HepG2 (cell line): ENCODE measurements around the gene SPRED3. TPM values are rescaled to one million over a fixed set of nuclear protein-coding genes. Genes with fewer than 3 reads are reported as not detected.

Experiments used
- ATAC-seq: fragments of 200-7000 bp; cut with Tn5 transposase; 3 replicates; pipeline ENCODE4 v1.9.1; 2020; ENCODE audit warnings: mild to moderate bottlenecking, moderate library complexity
- BruUV-seq: library from RNA; stranded (reverse); fragments of 400-500 nt; replicated peaks from 2 replicates; lab custom pipeline; 2021; lab: Mats Ljungman, UMichigan
- CTCF ChIA-PET: fragments of 300-600 bp; formaldehyde crosslinking; extraction: SDS; loops from one replicate; lab custom pipeline; 2021; ENCODE audit warnings: low total read pairs, inconsistent platforms, low intra/inter-chr PET ratio; lab: Yijun Ruan, JAX
- POLR2A ChIA-PET: fragments of 350-600 bp; sonication (Branson Sonifier 250); formaldehyde crosslinking; loops from one replicate; lab custom pipeline; 2020; ENCODE audit warnings: antibody characterized with exemption, inconsistent platforms; lab: Yijun Ruan, JAX
- DNase-seq: peaks from one replicate; pipeline ENCODE4 v3.0.0-alpha.2; 2015; ENCODE audit warnings: low spot score
- FAIRE-seq: peaks from 3 replicates; lab custom pipeline; 2011; peaks lifted over from hg19 to GRCh38; lab: Jason Lieb, UNC
- H2AFZ ChIP-seq: one replicate; pipeline ENCODE4 v1.6.1; 2011; ENCODE audit warnings: low read length, inconsistent platforms
- H3K27ac ChIP-seq: fragments of 300-600 bp; 3 replicates; pipeline ENCODE4 v1.8.0; 2011; ENCODE audit warnings: mixed run types, mild to moderate bottlenecking, mixed read lengths, low read length, inconsistent platforms; ENCODE audit not compliant: insufficient read depth; ENCODE audit errors: extremely low read length
- H3K27me3 ChIP-seq, 2 experiments: fragments of 200-600 bp in 1 of 2; 2 replicates in 1 of 2; 3 replicates in 1 of 2; pipeline versions ENCODE4 v1.6.0 to v1.8.0; 2011; ENCODE audit warnings: low read length in 2 of 2, mild to moderate bottlenecking in 2 of 2, moderate library complexity in 2 of 2, inconsistent platforms in 1 of 2; ENCODE audit not compliant: insufficient read depth in 2 of 2, control insufficient read depth in 1 of 2
- H3K36me3 ChIP-seq, 2 experiments: fragments of 200-600 bp in 1 of 2; replicated peaks in 1 of 2; 2 replicates in 1 of 2; 3 replicates in 1 of 2; pipeline versions ENCODE4 v1.5.1 to v1.8.0; 2011; ENCODE audit warnings: low read length in 2 of 2, inconsistent platforms in 1 of 2; ENCODE audit not compliant: insufficient read depth in 2 of 2, control insufficient read depth in 1 of 2
- H3K4me1 ChIP-seq: 2 replicates; pipeline ENCODE4 v1.5.1; 2012; ENCODE audit warnings: low read length, inconsistent platforms; ENCODE audit not compliant: insufficient read depth
- H3K4me2 ChIP-seq: 2 replicates; pipeline ENCODE4 v1.6.0; 2011; ENCODE audit warnings: low read depth, low read length, inconsistent platforms
- H3K4me3 ChIP-seq, 3 experiments: fragments of 200-600 bp in 1 of 3; sonication (generic), shearing (Covaris generic) in 1 of 3; replicated peaks in 1 of 3; 2 replicates each; pipeline ENCODE4 v1.5.1; 2011 to 2016; ENCODE audit warnings: low read length in 3 of 3, inconsistent platforms in 2 of 3, low read depth in 2 of 3, mild to moderate bottlenecking in 2 of 3, control low read depth in 1 of 3, mixed read lengths in 1 of 3; ENCODE audit not compliant: insufficient read depth in 1 of 3
- H3K79me2 ChIP-seq: one replicate; pipeline ENCODE4 v1.6.1; 2011; ENCODE audit warnings: low read length, inconsistent platforms; ENCODE audit not compliant: insufficient read depth
- H3K9ac ChIP-seq: 2 replicates; pipeline ENCODE4 v1.6.0; 2011; ENCODE audit warnings: mild to moderate bottlenecking, low read depth, low read length, inconsistent platforms; ENCODE audit not compliant: insufficient read depth
- H3K9me3 ChIP-seq: 2 replicates; pipeline ENCODE4 v1.5.1; 2012; ENCODE audit warnings: mild to moderate bottlenecking, low read length
- H4K20me1 ChIP-seq: 2 replicates; pipeline ENCODE4 v1.6.0; 2011; ENCODE audit warnings: inconsistent platforms, mild to moderate bottlenecking, low read length, moderate library complexity; ENCODE audit not compliant: insufficient read depth
- ARNT ChIP-seq: fragments of 450-650 bp; IDR thresholded peaks from 2 replicates; pipeline ENCODE4 v1.6.1; 2017
- CBX2 ChIP-seq, 2 experiments: fragments of 200-600 bp in 1 of 2; sonication (generic); formaldehyde crosslinking in 1 of 2; IDR thresholded peaks; 2 replicates each; pipeline versions ENCODE4 v1.7.0 to v1.8.1; 2018 to 2022; ENCODE audit warnings: low read depth in 2 of 2, low read length in 1 of 2, mild to moderate bottlenecking in 1 of 2, missing genetic modification reagents in 1 of 2
- HNRNPK ChIP-seq: fragments of 200-400 bp; formaldehyde crosslinking; IDR thresholded peaks from 2 replicates; pipeline ENCODE4 v1.6.1; 2018; ENCODE audit warnings: low read length, low read depth, moderate library complexity, mild to moderate bottlenecking; ENCODE audit not compliant: poor library complexity, severe bottlenecking
- NFYB ChIP-seq: sonication (generic); formaldehyde crosslinking; IDR thresholded peaks from 2 replicates; pipeline ENCODE4 v1.4.0; 2020; ENCODE audit warnings: missing genetic modification reagents
- ZNF121 ChIP-seq: sonication (generic); formaldehyde crosslinking; IDR thresholded peaks from 2 replicates; pipeline ENCODE4 v1.5.0; 2020; ENCODE audit warnings: mild to moderate bottlenecking, missing genetic modification reagents
- WGBS: methylation state at CpG from one replicate; pipeline ENCODE4 v1.1.6; 2017; ENCODE audit warnings: low lambda C conversion rate; 5-methylcytosine and 5-hydroxymethylcytosine counted together
- in situ Hi-C: cut with HindIII; loops from 2 replicates; pipeline ENCODE4 v1.10.0; 2017; ENCODE audit warnings: low pct_unique_long_range_greater_than_20kb; ENCODE audit not compliant: extremely low pct_ligation_motif_present
- intact Hi-C: fragments of 100-400 bp; cut with micrococcal nuclease; formaldehyde crosslinking; loops from one replicate; pipeline ENCODE4 v1.10.0; 2022; ENCODE audit not compliant: unreplicated experiment
- polyA plus RNA-seq, 8 experiments: library from polyadenylated mRNA; depleted of rRNA in 3 of 8; stranded (reverse) in 7 of 8; unstranded in 1 of 8; fragments of >200 nt; fragmentation: Illumina TruSeq in 4 of 8; extraction: Trizol in 4 of 8; gene quantifications; 2 replicates each; pipeline versions ENCODE4 v1.2.1 to v1.2.3, GENCODE V29; 2011 to 2016; ENCODE audit warnings: low read depth in 4 of 8, missing spikeins in 1 of 8, mixed read lengths in 1 of 8; ENCODE audit not compliant: insufficient read depth in 1 of 8
- total RNA-seq, 5 experiments: library from RNA; depleted of rRNA; stranded (reverse); fragments of >200 nt; fragmentation: Illumina TruSeq; extraction: Trizol; gene quantifications; 2 replicates each; pipeline ENCODE4 v1.2.3, GENCODE V29; 2016; ENCODE audit warnings: low read depth in 1 of 5
- TF ChIP-seq, protein P1 (sequence below): sonication (generic); formaldehyde crosslinking; IDR thresholded peaks from 2 replicates; pipeline ENCODE4; 2020; ENCODE audit warnings: missing genetic modification reagents, mild to moderate bottlenecking, borderline replicate concordance
- TF ChIP-seq, protein P2 (sequence below): IDR thresholded peaks from 2 replicates; pipeline ENCODE4 v1.6.1; 2016; ENCODE audit warnings: low read depth, borderline replicate concordance
- TF ChIP-seq, protein P3 (sequence below): sonication (generic); formaldehyde crosslinking; IDR thresholded peaks from 2 replicates; pipeline ENCODE4 v1.8.1; 2023; ENCODE audit warnings: mild to moderate bottlenecking, missing genetic modification reagents
- TF ChIP-seq, protein P4 (sequence below): IDR thresholded peaks from 2 replicates; pipeline ENCODE4 v1.4.0; 2020; ENCODE audit warnings: mild to moderate bottlenecking, missing genetic modification reagents

The SPRED3 gene
- total and polyA plus RNA-seq, 2 of the 13 experiments (the other 11 are each of a cell fraction or from before 2014, with no cell fraction given), result 0.15 to 0.17 TPM

DNA sequence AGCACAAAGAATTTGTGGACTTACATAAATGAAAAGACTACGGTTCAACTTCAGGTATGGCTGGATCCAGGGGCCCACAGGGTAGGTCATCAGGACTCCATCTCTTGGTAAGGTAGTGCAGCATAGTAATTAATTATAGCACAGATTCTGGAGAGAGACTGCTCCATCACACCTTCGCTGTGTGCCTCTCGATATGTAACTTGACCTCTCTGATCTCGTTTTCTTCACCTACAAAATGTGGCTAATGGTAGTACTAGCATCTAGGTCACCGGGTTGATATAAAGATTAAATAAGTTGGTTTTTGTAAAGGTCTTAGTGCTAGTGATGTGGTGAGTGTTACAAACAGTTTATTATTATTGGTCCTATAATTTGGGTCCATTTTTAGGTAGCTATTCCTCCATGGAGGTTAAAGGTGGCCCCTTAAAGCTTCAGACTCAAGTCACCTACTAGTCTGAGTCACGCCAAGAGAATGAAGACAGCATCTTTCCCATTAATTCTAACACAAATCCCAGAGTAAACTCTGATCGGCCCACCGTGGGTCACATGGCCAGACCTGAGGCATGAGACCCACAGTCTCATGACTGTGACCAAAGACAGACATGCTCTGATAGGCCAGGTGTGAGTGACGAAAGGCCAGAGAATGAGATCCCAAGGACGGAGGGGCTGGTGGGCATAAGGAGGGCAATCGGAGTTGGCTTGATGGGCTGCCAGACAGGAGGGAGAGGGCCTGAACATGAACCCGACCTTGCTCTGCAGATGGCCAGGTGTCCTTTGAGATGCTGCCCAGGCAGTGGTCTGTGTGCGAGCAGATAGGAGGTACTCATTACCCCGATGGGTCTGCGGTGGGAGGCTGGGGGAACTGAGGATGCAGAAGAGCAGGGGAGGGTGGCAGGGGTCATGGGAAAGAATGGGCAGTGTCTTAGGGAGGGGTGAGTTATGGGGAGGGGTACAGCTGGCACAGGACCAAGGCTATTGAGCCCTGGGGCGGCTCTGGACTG lies 32.5 kb upstream of the SPRED3 start (continued):
- TF ChIP-seq, protein P1, sequence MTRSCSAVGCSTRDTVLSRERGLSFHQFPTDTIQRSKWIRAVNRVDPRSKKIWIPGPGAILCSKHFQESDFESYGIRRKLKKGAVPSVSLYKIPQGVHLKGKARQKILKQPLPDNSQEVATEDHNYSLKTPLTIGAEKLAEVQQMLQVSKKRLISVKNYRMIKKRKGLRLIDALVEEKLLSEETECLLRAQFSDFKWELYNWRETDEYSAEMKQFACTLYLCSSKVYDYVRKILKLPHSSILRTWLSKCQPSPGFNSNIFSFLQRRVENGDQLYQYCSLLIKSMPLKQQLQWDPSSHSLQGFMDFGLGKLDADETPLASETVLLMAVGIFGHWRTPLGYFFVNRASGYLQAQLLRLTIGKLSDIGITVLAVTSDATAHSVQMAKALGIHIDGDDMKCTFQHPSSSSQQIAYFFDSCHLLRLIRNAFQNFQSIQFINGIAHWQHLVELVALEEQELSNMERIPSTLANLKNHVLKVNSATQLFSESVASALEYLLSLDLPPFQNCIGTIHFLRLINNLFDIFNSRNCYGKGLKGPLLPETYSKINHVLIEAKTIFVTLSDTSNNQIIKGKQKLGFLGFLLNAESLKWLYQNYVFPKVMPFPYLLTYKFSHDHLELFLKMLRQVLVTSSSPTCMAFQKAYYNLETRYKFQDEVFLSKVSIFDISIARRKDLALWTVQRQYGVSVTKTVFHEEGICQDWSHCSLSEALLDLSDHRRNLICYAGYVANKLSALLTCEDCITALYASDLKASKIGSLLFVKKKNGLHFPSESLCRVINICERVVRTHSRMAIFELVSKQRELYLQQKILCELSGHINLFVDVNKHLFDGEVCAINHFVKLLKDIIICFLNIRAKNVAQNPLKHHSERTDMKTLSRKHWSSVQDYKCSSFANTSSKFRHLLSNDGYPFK (CRISPR knock-in tag), result no peak
- TF ChIP-seq HNRNPK (no peak), CBX2 (IDR thresholded peaks at IDR 0.05; ENCODE audit: low read depth, low read length) (no peak), CBX2 (CRISPR knock-in tag; IDR thresholded peaks at IDR 0.05; ENCODE audit: low read depth) (no peak), ARNT (no peak)
- TF ChIP-seq, protein P2, sequence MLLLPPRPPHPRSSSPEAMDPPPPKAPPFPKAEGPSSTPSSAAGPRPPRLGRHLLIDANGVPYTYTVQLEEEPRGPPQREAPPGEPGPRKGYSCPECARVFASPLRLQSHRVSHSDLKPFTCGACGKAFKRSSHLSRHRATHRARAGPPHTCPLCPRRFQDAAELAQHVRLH (CRISPR knock-in tag), result no peak

DNA sequence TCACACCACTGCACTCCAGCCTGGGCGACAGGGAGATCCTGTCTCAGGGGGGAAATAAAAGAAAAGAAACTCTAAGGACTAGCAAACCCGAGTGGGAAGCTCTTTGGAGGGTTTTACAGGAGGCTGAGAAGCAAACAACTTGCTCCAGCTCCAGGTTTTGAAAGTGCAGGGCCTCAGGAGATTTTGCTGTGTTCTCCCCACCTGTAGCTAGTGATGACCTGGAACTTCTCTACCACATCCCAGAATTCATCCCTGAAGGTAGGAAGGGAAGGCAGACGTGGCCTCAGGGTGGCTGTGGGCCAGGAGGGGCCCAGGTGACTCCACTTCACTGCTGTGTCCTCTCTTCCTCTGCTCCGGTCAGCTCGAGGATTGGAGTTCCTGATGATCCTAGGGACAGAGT lies 30.4 kb upstream of the SPRED3 start:
- no peaks in the 10 kb centered on the region for H3K79me2 ChIP-seq
- ATAC-seq (no peak), DNase-seq (no peak), FAIRE-seq (no peak)
- CTCF ChIA-PET, result no interaction called here
- 24% methylated on average over 4 of the region's 5 CpGs for WGBS
- peaks cover 17 to 57% of the 10 kb centered on the region in 2 experiments for H3K27me3 ChIP-seq
- no peaks in the 10 kb centered on the region for H3K9me3 ChIP-seq
- H3K36me3 ChIP-seq, result no peaks in the 10 kb centered on the region
- no peak overlapping the region for H3K27ac ChIP-seq
- POLR2A ChIA-PET, result interaction anchor here (1.3 kb wide), 1 partner anchor 11 kb away, joined by 4 read pairs; no protein-coding TSS in a partner anchor
- peaks cover 18% of the 10 kb centered on the region for H3K4me1 ChIP-seq
- no peak overlapping the region for H3K4me2 ChIP-seq
- BruUV-seq, result no TSS peak
- H3K9ac ChIP-seq, result no peak overlapping the region
- no peak overlapping the region for H2AFZ ChIP-seq
- no peak overlapping the region for H3K4me3 ChIP-seq
- intact Hi-C loops (no loop called here), in situ Hi-C loops (no loop called here)
- H4K20me1 ChIP-seq, result no peaks in the 10 kb centered on the region
- TF ChIP-seq, protein P3, sequence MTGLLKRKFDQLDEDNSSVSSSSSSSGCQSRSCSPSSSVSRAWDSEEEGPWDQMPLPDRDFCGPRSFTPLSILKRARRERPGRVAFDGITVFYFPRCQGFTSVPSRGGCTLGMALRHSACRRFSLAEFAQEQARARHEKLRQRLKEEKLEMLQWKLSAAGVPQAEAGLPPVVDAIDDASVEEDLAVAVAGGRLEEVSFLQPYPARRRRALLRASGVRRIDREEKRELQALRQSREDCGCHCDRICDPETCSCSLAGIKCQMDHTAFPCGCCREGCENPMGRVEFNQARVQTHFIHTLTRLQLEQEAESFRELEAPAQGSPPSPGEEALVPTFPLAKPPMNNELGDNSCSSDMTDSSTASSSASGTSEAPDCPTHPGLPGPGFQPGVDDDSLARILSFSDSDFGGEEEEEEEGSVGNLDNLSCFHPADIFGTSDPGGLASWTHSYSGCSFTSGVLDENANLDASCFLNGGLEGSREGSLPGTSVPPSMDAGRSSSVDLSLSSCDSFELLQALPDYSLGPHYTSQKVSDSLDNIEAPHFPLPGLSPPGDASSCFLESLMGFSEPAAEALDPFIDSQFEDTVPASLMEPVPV (CRISPR knock-in tag), result no peak
- TF ChIP-seq, protein P4, sequence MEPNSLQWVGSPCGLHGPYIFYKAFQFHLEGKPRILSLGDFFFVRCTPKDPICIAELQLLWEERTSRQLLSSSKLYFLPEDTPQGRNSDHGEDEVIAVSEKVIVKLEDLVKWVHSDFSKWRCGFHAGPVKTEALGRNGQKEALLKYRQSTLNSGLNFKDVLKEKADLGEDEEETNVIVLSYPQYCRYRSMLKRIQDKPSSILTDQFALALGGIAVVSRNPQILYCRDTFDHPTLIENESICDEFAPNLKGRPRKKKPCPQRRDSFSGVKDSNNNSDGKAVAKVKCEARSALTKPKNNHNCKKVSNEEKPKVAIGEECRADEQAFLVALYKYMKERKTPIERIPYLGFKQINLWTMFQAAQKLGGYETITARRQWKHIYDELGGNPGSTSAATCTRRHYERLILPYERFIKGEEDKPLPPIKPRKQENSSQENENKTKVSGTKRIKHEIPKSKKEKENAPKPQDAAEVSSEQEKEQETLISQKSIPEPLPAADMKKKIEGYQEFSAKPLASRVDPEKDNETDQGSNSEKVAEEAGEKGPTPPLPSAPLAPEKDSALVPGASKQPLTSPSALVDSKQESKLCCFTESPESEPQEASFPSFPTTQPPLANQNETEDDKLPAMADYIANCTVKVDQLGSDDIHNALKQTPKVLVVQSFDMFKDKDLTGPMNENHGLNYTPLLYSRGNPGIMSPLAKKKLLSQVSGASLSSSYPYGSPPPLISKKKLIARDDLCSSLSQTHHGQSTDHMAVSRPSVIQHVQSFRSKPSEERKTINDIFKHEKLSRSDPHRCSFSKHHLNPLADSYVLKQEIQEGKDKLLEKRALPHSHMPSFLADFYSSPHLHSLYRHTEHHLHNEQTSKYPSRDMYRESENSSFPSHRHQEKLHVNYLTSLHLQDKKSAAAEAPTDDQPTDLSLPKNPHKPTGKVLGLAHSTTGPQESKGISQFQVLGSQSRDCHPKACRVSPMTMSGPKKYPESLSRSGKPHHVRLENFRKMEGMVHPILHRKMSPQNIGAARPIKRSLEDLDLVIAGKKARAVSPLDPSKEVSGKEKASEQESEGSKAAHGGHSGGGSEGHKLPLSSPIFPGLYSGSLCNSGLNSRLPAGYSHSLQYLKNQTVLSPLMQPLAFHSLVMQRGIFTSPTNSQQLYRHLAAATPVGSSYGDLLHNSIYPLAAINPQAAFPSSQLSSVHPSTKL (CRISPR knock-in tag), result no peak
- TF ChIP-seq ZNF121, result no peak
- TF ChIP-seq NFYB (CRISPR knock-in tag), result no peak
